Activated gamma-delta T cell treated with Interleukin-2 at 50 U/mL for 16 hours (primary cell): ENCODE data around the gene EFNA5.
"Not testable (repeated sequence)": the region's sequence is repeated elsewhere in the genome, so short reads cannot be mapped to it uniquely, and the experiment has no call there.

Experiments used
- DNase-seq: peaks from one replicate; pipeline ENCODE4 v3.0.0-alpha.2; 2020

Gene EFNA5

GRCh38 chr5:107474716-107475489, 195.8 kb downstream of the EFNA5 start:
- DNase-seq = no peak

GRCh38 chr5:107474361-107474715, 196.4 kb downstream of the EFNA5 start:
- no peak for DNase-seq

- DNase-seq = no peak
These were observed 198.1 kb downstream of the EFNA5 start for GRCh38 chr5:107472620-107473064.

- DNase-seq = no peak
These were observed 200.5 kb downstream of the EFNA5 start for GRCh38 chr5:107470295-107470582.

GRCh38 chr5:107469485-107470294, 201.0 kb downstream of the EFNA5 start:
- no peak for DNase-seq

- no peak for DNase-seq
These were observed 201.7 kb downstream of the EFNA5 start for GRCh38 chr5:107469064-107469463.

- DNase-seq = no peak
These were observed 202.5 kb downstream of the EFNA5 start for GRCh38 chr5:107468276-107468675.

GRCh38 chr5:107467137-107467932, 203.4 kb downstream of the EFNA5 start:
- DNase-seq = no peak

GRCh38 chr5:107466233-107466769, 204.4 kb downstream of the EFNA5 start:
- no peak for DNase-seq

GRCh38 chr5:107464876-107465275, 205.9 kb downstream of the EFNA5 start:
- no peak for DNase-seq

- DNase-seq = no peak
These were observed 206.3 kb downstream of the EFNA5 start for GRCh38 chr5:107464416-107464815.

GRCh38 chr5:107463731-107464130, 207.0 kb downstream of the EFNA5 start:
- no peak for DNase-seq

GRCh38 chr5:107461770-107462169, 209.0 kb downstream of the EFNA5 start:
- no peak for DNase-seq

- no peak for DNase-seq
These were observed 209.9 kb downstream of the EFNA5 start for GRCh38 chr5:107460789-107461188.

GRCh38 chr5:107459605-107460004, 211.1 kb downstream of the EFNA5 start:
- no peak for DNase-seq

- DNase-seq = no peak
These were observed 212.4 kb downstream of the EFNA5 start for GRCh38 chr5:107458322-107458721.

GRCh38 chr5:107457881-107458280, 212.9 kb downstream of the EFNA5 start:
- no peak for DNase-seq

GRCh38 chr5:107457138-107457537, 213.6 kb downstream of the EFNA5 start:
- DNase-seq = no peak

GRCh38 chr5:107456281-107456715, 214.4 kb downstream of the EFNA5 start:
- DNase-seq = no peak

GRCh38 chr5:107455111-107455544, 215.6 kb downstream of the EFNA5 start:
- DNase-seq = no peak

- DNase-seq = not testable (repeated sequence)
These were observed 218.9 kb downstream of the EFNA5 start for GRCh38 chr5:107451827-107452226.

- no peak for DNase-seq
These were observed 219.7 kb downstream of the EFNA5 start for GRCh38 chr5:107451028-107451427.

GRCh38 chr5:107450531-107450930, 220.2 kb downstream of the EFNA5 start:
- DNase-seq = no peak
